Endothelial cell of umbilical vein (primary cell): Measurements from ENCODE around the gene PIM3. TPM values are rescaled to one million over a fixed set of nuclear protein-coding genes. Genes with fewer than 3 reads are reported as not detected.

Experiments
- BruUV-seq: library from RNA; stranded (reverse); fragments of 400-500 nt; replicated peaks from 2 replicates; lab custom pipeline; 2021; lab: Mats Ljungman, UMichigan
- CTCF ChIA-PET: fragments of 300-600, 350-600 bp; sonication (Branson Sonifier 250); formaldehyde crosslinking; loops from one replicate; lab custom pipeline; 2021; ENCODE audit warnings: antibody characterized with exemption, inconsistent platforms; lab: Charles Lee
- POLR2A ChIA-PET: fragments of 300-600, 350-600 bp; sonication (Branson Sonifier 250); formaldehyde crosslinking; loops from one replicate; lab custom pipeline; 2021; ENCODE audit warnings: antibody characterized with exemption, inconsistent platforms; lab: Charles Lee
- DNase-seq: peaks from one replicate; pipeline ENCODE4 v3.0.0-alpha.2; 2011; ENCODE audit warnings: low read depth, low spot score
- FAIRE-seq: peaks from 2 replicates; lab custom pipeline; 2011; peaks lifted over from hg19 to GRCh38; lab: Jason Lieb, UNC
- H2AFZ ChIP-seq: 2 replicates; pipeline ENCODE4 v1.6.0; 2012; ENCODE audit warnings: low read depth, low read length, control low read depth, inconsistent platforms
- H3K27ac ChIP-seq: 2 replicates; pipeline ENCODE4 v1.5.1; 2011; ENCODE audit warnings: low read depth, mild to moderate bottlenecking, control low read depth, low read length, moderate library complexity; ENCODE audit not compliant: insufficient read depth
- H3K27me3 ChIP-seq, 2 experiments: 2 replicates each; pipeline versions ENCODE4 v1.6.0 to v1.6.1; 2011; ENCODE audit warnings: low read length in 2 of 2, mixed read lengths in 1 of 2; ENCODE audit not compliant: control insufficient read depth in 2 of 2, insufficient read depth in 2 of 2
- H3K36me3 ChIP-seq, 2 experiments: 2 replicates in 1 of 2; 3 replicates in 1 of 2; pipeline ENCODE4 v1.5.1; 2011; ENCODE audit warnings: low read length in 2 of 2, mild to moderate bottlenecking in 1 of 2, moderate library complexity in 1 of 2; ENCODE audit not compliant: control insufficient read depth in 2 of 2, insufficient read depth in 2 of 2; ENCODE audit errors: extremely low read depth in 1 of 2
- H3K4me1 ChIP-seq: 3 replicates; pipeline ENCODE4 v1.5.1; 2011; ENCODE audit warnings: mild to moderate bottlenecking, low read length; ENCODE audit not compliant: control insufficient read depth, insufficient read depth; ENCODE audit errors: extremely low read depth
- H3K4me2 ChIP-seq: 2 replicates; pipeline ENCODE4 v1.6.1; 2011; ENCODE audit warnings: low read length, control low read depth, mixed read lengths; ENCODE audit not compliant: insufficient read depth
- H3K4me3 ChIP-seq, 3 experiments: fragments of 200-600 bp in 1 of 3; sonication (generic), shearing (Covaris generic) in 1 of 3; replicated peaks in 1 of 3; 2 replicates each; pipeline ENCODE4 v1.5.1; 2011 to 2016; ENCODE audit warnings: control low read depth in 3 of 3, low read length in 3 of 3, mild to moderate bottlenecking in 2 of 3, inconsistent platforms in 1 of 3, low read depth in 1 of 3, moderate library complexity in 1 of 3; ENCODE audit not compliant: insufficient read depth in 1 of 3
- H3K79me2 ChIP-seq: 2 replicates; pipeline ENCODE4 v1.6.0; 2012; ENCODE audit warnings: low read length, inconsistent platforms; ENCODE audit not compliant: control insufficient read depth, insufficient read depth
- H3K9ac ChIP-seq: replicated peaks from 2 replicates; pipeline ENCODE3; 2011; ENCODE audit warnings: low read length, control low read depth; ENCODE audit not compliant: insufficient read depth; ENCODE audit errors: extremely low read depth
- H3K9me1 ChIP-seq: replicated peaks from 3 replicates; pipeline ENCODE4 v1.6.0; 2011; ENCODE audit warnings: mild to moderate bottlenecking, low read length; ENCODE audit not compliant: control insufficient read depth, insufficient read depth; ENCODE audit errors: extremely low read depth
- H3K9me3 ChIP-seq: replicated peaks from 2 replicates; pipeline ENCODE4 v1.5.1; 2012; ENCODE audit warnings: low read length, inconsistent platforms; ENCODE audit not compliant: control insufficient read depth, insufficient read depth
- H4K20me1 ChIP-seq: replicated peaks from 2 replicates; pipeline ENCODE3; 2011; ENCODE audit warnings: mild to moderate bottlenecking, low read length; ENCODE audit not compliant: control insufficient read depth, insufficient read depth; ENCODE audit errors: extremely low read depth
- CTCF ChIP-seq, 2 donors: IDR thresholded peaks; 1 replicate in 1 of 2; 2 replicates in 1 of 2; pipeline ENCODE4 v1.5.1; 2011; ENCODE audit warnings: low read length in 2 of 2, mild to moderate bottlenecking in 2 of 2, moderate library complexity in 2 of 2, control low read depth in 1 of 2, inconsistent platforms in 1 of 2, low read depth in 1 of 2; ENCODE audit not compliant: insufficient read depth in 1 of 2; ENCODE audit errors: extremely low read depth in 1 of 2
- EZH2 ChIP-seq: IDR thresholded peaks from 2 replicates; pipeline ENCODE4 v1.6.1; 2012; ENCODE audit warnings: borderline replicate concordance, low read depth, mild to moderate bottlenecking, moderate library complexity, low read length, inconsistent platforms; ENCODE audit not compliant: severe bottlenecking
- FOS ChIP-seq: IDR thresholded peaks from 2 replicates; pipeline ENCODE4 v1.6.1; 2011; ENCODE audit warnings: mild to moderate bottlenecking, low read length, moderate library complexity, borderline replicate concordance; ENCODE audit not compliant: insufficient read depth
- GATA2 ChIP-seq: IDR thresholded peaks from 2 replicates; pipeline ENCODE4 v1.7.0; 2011; ENCODE audit warnings: low read depth, mild to moderate bottlenecking, moderate library complexity, mixed read lengths, low read length; ENCODE audit not compliant: insufficient read length, insufficient read depth
- JUN ChIP-seq: IDR thresholded peaks from 2 replicates; pipeline ENCODE4 v1.6.1; 2011; ENCODE audit warnings: borderline replicate concordance, low read depth; ENCODE audit not compliant: insufficient read length, insufficient read depth
- MAX ChIP-seq: IDR thresholded peaks from 2 replicates; pipeline ENCODE4 v1.6.1; 2011; ENCODE audit not compliant: insufficient read depth, insufficient read length
- MYC ChIP-seq: IDR thresholded peaks from one replicate; pipeline ENCODE4 v1.6.1; 2011; ENCODE audit warnings: mild to moderate bottlenecking, low read depth, low read length
- POLR2A ChIP-seq: IDR thresholded peaks from 2 replicates; pipeline ENCODE4 v1.6.1; 2012; ENCODE audit warnings: low read depth, mild to moderate bottlenecking, control low read depth, low read length
- POLR2AphosphoS5 ChIP-seq: IDR thresholded peaks from 2 replicates; pipeline ENCODE4 v1.6.1; 2012; ENCODE audit warnings: low read depth, mild to moderate bottlenecking, control low read depth, low read length, moderate library complexity; ENCODE audit not compliant: insufficient read depth
- dilution Hi-C: fragments of 300-500 bp; cut with MboI; formaldehyde crosslinking; loops from one replicate; pipeline ENCODE4 v1.15.0; 2019; ENCODE audit warnings: low sequenced_read_pairs; ENCODE audit not compliant: extremely low pct_ligation_motif_present
- intact Hi-C: fragments of 100-400 bp; cut with micrococcal nuclease; formaldehyde crosslinking; loops from one replicate; pipeline ENCODE4 v1.10.0; 2022
- polyA plus RNA-seq, 4 experiments: library from polyadenylated mRNA; depleted of rRNA in 3 of 4; stranded (reverse) in 3 of 4; unstranded in 1 of 4; fragments of >200 nt; gene quantifications; 2 replicates each; pipeline versions ENCODE4 v1.2.1 to v1.2.3, GENCODE V29; 2011 to 2012; ENCODE audit warnings: missing spikeins in 1 of 4
- total RNA-seq: library from RNA; stranded (reverse); gene quantifications from 2 replicates; pipeline ENCODE4 v1.2.3, GENCODE V29; 2021

The PIM3 gene
- total and polyA plus RNA-seq, 2 donors (not counting 3 experiments of a cell fraction or from before 2014, with no cell fraction given), result 131 to 185 TPM

- Histone ChIP-seq H3K4me3 (no peak overlapping the region), H4K20me1 (no peaks in the 10 kb centered on the region), H3K4me2 (no peak overlapping the region), H3K79me2 (peaks cover 27% of the 10 kb centered on the region), H3K9me3 (no peaks in the 10 kb centered on the region), H2AFZ (no peak overlapping the region), H3K9ac (no peak overlapping the region), H3K36me3 (peaks cover 15 to 26% of the 10 kb centered on the region in 2 experiments), H3K9me1 (no peaks in the 10 kb centered on the region), H3K27me3 (no peaks in the 10 kb centered on the region), H3K4me1 (peaks cover 21% of the 10 kb centered on the region), H3K27ac (no peak overlapping the region)
- BruUV-seq, result no TSS peak
- POLR2A ChIA-PET, result no interaction called here
- DNase-seq (no peak), FAIRE-seq (no peak)
- CTCF ChIA-PET, result interaction anchor here (1.4 to 3.0 kb wide), 4 partner anchors 16 to 239 kb away, joined by 4 to 10 read pairs (median 6); no protein-coding TSS in a partner anchor
- intact Hi-C loops, result loop anchor here (1.0 kb wide), 1 partner anchor 36 kb away; no protein-coding TSS in a partner anchor
- dilution Hi-C loops, result no loop called here
- TF ChIP-seq GATA2, result no peak
- TF ChIP-seq MYC, result no peak
- TF ChIP-seq POLR2AphosphoS5, result no peak
- TF ChIP-seq EZH2, result no peak
- TF ChIP-seq POLR2A, result no peak
- TF ChIP-seq CTCF (IDR thresholded peaks at IDR 0.05; ENCODE audit: extremely low read depth in 1 of 2, insufficient read depth in 1 of 2, low read depth in 1 of 2, low read length in 2 of 2), result no peak
- TF ChIP-seq MAX, result no peak
- TF ChIP-seq FOS, result no peak
- TF ChIP-seq JUN, result no peak
Measured at GRCh38 chr22:49967706-49968208, 7.2 kb downstream of the PIM3 start.
